A549 treated with Mapracorat at 1 μM for 4 hours (cell line): Measurements from ENCODE around the gene TNFSF4. TPM values are rescaled to one million over a fixed set of nuclear protein-coding genes. Genes with fewer than 3 reads are reported as not detected.

Experiments used
- total RNA-seq: library from RNA; stranded (reverse); fragments of 200-300 nt; extraction: Qiagen RNA extraction; gene quantifications from 5 replicates; pipeline ENCODE4 v1.2.3, GENCODE V29; 2022

Gene TNFSF4
- total RNA-seq = 0.04 to 0.06 TPM in 2 of 5 replicates, not detected in the others

GRCh38 chr1:173206816-173207568, at the start of gene TNFSF4:
TNFSF4 (minus strand) TSS chr1:173207331; CDS start chr1:173207176, 155 bp downstream.

Other genes with a start within 250 kb of the TNFSF4 start
- gene TNFSF18, start 156.4 kb downstream of the TNFSF4 start, total RNA-seq = not detected in 5 replicates